Measurements from ENCODE around the gene OR1S1.
"Not testable (repeated sequence)": the region's sequence is repeated elsewhere in the genome, so short reads cannot be mapped to it uniquely, and the experiment has no call there.

Gene OR1S1

GRCh38 chr11:58212420-58212819 is at the start of gene OR1S1:
TSS of gene OR1S1 (plus strand) at chr11:58212720.
- in situ Hi-C loops (cut with MboI; ENCODE audit: low sequenced_read_pairs) = not testable (repeated sequence)

GRCh38 chr11:58164389-58164788 is 48.1 kb upstream of the OR1S1 start:
- in situ Hi-C loops (cut with MboI; ENCODE audit: low sequenced_read_pairs) = no loop called here

- in situ Hi-C loops (cut with MboI; ENCODE audit: low sequenced_read_pairs) = no loop called here
Observed at GRCh38 chr11:58164990-58165389, 47.5 kb upstream of the OR1S1 start.

- in situ Hi-C loops (cut with MboI; ENCODE audit: low sequenced_read_pairs) = no loop called here
Observed at GRCh38 chr11:58165504-58166106, 46.9 kb upstream of the OR1S1 start.

GRCh38 chr11:58177409-58178054 is 35.0 kb upstream of the OR1S1 start:
- in situ Hi-C loops (cut with MboI; ENCODE audit: low sequenced_read_pairs) = no loop called here

- in situ Hi-C loops (cut with MboI; ENCODE audit: low sequenced_read_pairs) = no loop called here
Observed at GRCh38 chr11:58178444-58178843, 34.1 kb upstream of the OR1S1 start.

- in situ Hi-C loops (cut with MboI; ENCODE audit: low sequenced_read_pairs) = no loop called here
Observed at GRCh38 chr11:58179648-58180047, 32.9 kb upstream of the OR1S1 start.

- in situ Hi-C loops (cut with MboI; ENCODE audit: low sequenced_read_pairs) = no loop called here
Observed at GRCh38 chr11:58186938-58187337, 25.6 kb upstream of the OR1S1 start.

GRCh38 chr11:58188770-58189169 is 23.8 kb upstream of the OR1S1 start, which contains the start of gene OR9Q2:
TSS of gene OR9Q2 (plus strand) at chr11:58189070. CDS start at chr11:58190491, 1,421 bp downstream.
- in situ Hi-C loops (cut with MboI; ENCODE audit: low sequenced_read_pairs) = no loop called here

GRCh38 chr11:58192229-58192628 is 20.3 kb upstream of the OR1S1 start:
- in situ Hi-C loops (cut with MboI; ENCODE audit: low sequenced_read_pairs) = no loop called here

GRCh38 chr11:58193391-58193790 is 19.1 kb upstream of the OR1S1 start:
- in situ Hi-C loops (cut with MboI; ENCODE audit: low sequenced_read_pairs) = no loop called here

- in situ Hi-C loops (cut with MboI; ENCODE audit: low sequenced_read_pairs) = no loop called here
Observed at GRCh38 chr11:58195939-58196338, 16.6 kb upstream of the OR1S1 start.

- in situ Hi-C loops (cut with MboI; ENCODE audit: low sequenced_read_pairs) = no loop called here
Observed at GRCh38 chr11:58199271-58199670, 13.2 kb upstream of the OR1S1 start.

GRCh38 chr11:58204042-58204441 is 8.5 kb upstream of the OR1S1 start, which contains the start of gene OR1S2:
TSS of gene OR1S2 (minus strand) at chr11:58204142. CDS start at chr11:58204142, 0 bp downstream.
- in situ Hi-C loops (cut with MboI; ENCODE audit: low sequenced_read_pairs) = no loop called here

- in situ Hi-C loops (cut with MboI; ENCODE audit: low sequenced_read_pairs) = no loop called here
Observed at GRCh38 chr11:58216476-58216875, 4.0 kb downstream of the OR1S1 start.

GRCh38 chr11:58222721-58223120 is 10.2 kb downstream of the OR1S1 start:
- in situ Hi-C loops (cut with MboI; ENCODE audit: low sequenced_read_pairs) = no loop called here

GRCh38 chr11:58227956-58228615 is 15.6 kb downstream of the OR1S1 start:
- in situ Hi-C loops (cut with MboI; ENCODE audit: low sequenced_read_pairs) = no loop called here

- in situ Hi-C loops (cut with MboI; ENCODE audit: low sequenced_read_pairs) = no loop called here
Observed at GRCh38 chr11:58243954-58244353, 31.4 kb downstream of the OR1S1 start.

GRCh38 chr11:58254936-58255335 is 42.4 kb downstream of the OR1S1 start:
- in situ Hi-C loops (cut with MboI; ENCODE audit: low sequenced_read_pairs) = no loop called here

- in situ Hi-C loops (cut with MboI; ENCODE audit: low sequenced_read_pairs) = no loop called here
Observed at GRCh38 chr11:58259983-58260382, 47.5 kb downstream of the OR1S1 start.

Data from HL-60/S4 treated with retinoic acid at 250 ng/mL for 4 days and 3 days (cell line).